ENCODE measurements around the gene FAM174C.

- TF ChIP-seq HCFC1 (IDR thresholded peaks at IDR 0.05; ENCODE audit: low read length) (peak; percentile 42), RELA (IDR thresholded peaks at IDR 0.05; ENCODE audit: borderline replicate concordance, partially characterized antibody) (peak; percentile 88), FOXK2 (IDR thresholded peaks at IDR 0.05) (no peak), SRF (IDR thresholded peaks at IDR 0.05; ENCODE audit: low read depth in 2 of 2, low read length in 2 of 2) (no peak), BHLHE40 (IDR thresholded peaks at IDR 0.05; ENCODE audit: borderline replicate concordance in 1 of 2, low read depth in 2 of 2, low read length in 1 of 2) (peak; percentile 78 to 94; a peak in 3 of 4 replicates), ATF7 (IDR thresholded peaks at IDR 0.05; ENCODE audit: low read depth) (peak; percentile 73)
Measured at GRCh38 chr19:1239796-1240737, 35.3 kb upstream of the FAM174C start.

Measured in GM12878 (cell line).